22Rv1 (cell line): ENCODE data around the gene YIPF1.

ENCODE experiments used
- H3K27ac ChIP-seq: fragments of 450-650 bp; 2 replicates; pipeline ENCODE4 v1.5.1; 2017
- CTCF ChIP-seq: fragments of 450-650 bp; IDR thresholded peaks from 2 replicates; pipeline ENCODE4 v1.5.1; 2017; ENCODE audit warnings: mild to moderate bottlenecking
- ZFX ChIP-seq: fragments of 450-650 bp; IDR thresholded peaks from 2 replicates; pipeline ENCODE4 v1.6.1; 2017; ENCODE audit warnings: antibody characterized with exemption, borderline replicate concordance

The YIPF1 gene

DNA sequence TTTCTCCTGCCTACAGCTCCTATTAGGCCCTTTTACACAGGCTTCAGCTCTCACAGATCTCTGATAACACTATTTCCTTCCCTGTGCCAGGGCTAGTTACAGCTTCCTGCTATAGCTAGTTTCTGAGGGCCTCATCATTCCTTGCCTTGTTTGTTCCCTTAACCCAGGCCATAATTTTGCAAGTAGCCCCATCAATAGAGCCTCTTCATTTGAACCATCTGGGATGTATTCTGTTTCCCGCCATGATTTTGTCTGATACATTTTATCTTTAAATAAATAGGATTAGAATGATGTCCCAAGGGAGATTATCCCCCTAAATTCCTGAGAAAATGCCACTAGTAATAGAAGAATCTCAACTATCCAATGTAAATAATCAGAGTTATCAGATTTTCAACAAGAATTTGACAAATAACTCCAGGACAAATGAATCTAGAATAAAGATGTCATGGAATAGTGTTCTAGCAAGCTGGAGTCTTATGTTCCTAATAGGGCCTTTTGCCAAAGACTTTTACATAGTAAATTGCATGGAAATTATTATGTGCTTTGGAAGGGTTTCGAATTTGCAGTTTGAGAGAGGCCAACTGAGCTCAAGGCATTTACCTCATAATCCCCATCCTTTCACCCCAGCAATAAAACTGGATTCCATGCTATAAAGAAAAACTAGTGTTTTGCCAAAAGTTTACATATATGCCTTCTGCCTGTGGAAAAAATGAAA, 39.8 kb upstream of the YIPF1 start:
- H3K27ac ChIP-seq, result no peak overlapping the region
- TF ChIP-seq ZFX, result no peak
- no peak for TF ChIP-seq CTCF

DNA sequence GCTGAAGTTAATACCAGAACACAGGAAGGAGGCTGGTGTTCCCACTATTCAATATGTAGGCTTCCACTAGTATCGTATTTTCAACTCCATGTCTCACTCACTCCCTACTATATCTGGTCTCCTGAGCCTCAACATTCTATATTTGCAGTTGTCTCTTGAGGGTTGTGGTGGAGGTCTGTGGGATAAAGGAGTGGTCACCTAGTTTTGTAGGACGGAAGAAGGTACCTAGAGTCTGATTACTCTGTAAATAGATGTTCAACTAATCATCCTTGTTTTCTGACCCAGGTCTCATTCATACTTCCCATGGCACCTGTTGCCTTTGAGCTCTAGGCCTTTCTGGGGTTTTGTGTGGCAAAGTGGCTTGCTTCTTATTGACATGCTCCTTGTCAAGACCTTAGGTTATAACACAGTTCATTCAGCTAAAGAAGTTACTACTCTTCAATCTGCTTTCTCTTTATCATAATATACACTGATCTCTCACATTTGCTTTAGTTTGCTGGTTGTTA, 37.8 kb upstream of the YIPF1 start:
- no peak overlapping the region for H3K27ac ChIP-seq
- no peak for TF ChIP-seq CTCF
- no peak for TF ChIP-seq ZFX

DNA sequence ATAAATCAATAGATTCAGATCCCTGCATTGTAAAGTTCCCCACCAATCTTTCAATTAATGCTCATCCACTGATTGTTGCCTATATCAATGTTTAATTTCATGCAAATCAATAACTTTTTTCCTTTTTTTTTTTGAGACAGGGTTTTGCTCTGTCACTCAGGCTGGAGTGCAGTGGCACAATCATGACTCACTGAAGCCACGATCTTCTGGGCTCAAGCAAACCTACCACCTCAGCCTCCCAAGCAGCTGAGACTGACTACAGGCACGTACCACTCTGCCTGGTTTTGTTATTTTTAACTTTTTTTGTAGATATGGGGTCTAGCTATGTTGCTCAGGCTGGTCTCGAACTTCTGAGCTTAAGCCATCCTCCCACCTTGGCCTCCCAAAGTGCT, 30.1 kb upstream of the YIPF1 start:
- TF ChIP-seq CTCF, result no peak
- TF ChIP-seq ZFX, result no peak
- no peak overlapping the region for H3K27ac ChIP-seq

- no peak overlapping the region for H3K27ac ChIP-seq
- TF ChIP-seq CTCF, result no peak
- no peak for TF ChIP-seq ZFX
These were observed 28.7 kb upstream of the YIPF1 start for GRCh38 chr1:53918343-53918742.

GRCh38 chr1:53913352-53914033, 23.9 kb upstream of the YIPF1 start:
- no peak for TF ChIP-seq CTCF
- TF ChIP-seq ZFX, result no peak
- H3K27ac ChIP-seq, result no peak overlapping the region

DNA sequence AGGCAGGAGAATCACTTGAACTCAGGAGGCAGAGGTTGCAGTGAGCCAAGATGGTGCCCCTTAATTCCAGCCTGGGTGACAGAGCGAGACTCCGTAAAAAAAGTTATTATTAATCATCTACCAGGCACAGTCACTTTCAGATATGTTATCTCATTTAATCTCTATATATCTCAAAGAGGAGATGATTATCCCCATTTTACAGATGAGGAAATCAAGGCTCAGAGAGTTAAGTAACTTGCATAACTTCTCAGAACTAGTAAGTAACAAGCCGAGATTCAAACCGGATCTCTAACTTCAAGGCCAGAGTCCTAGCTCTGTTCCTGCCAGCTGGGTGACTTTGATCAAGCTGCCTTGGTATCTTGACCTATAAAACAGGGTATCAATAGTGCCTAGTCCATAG, 21.8 kb upstream of the YIPF1 start:
- H3K27ac ChIP-seq, result no peak overlapping the region
- no peak for TF ChIP-seq ZFX
- TF ChIP-seq CTCF, result no peak

- no peak for TF ChIP-seq ZFX
- no peak for TF ChIP-seq CTCF
- no peak overlapping the region for H3K27ac ChIP-seq
These were observed 20.3 kb upstream of the YIPF1 start for GRCh38 chr1:53909946-53910345.
